GM23338 (cell line): ENCODE data around the gene SUCLG2. TPM values are rescaled to one million over a fixed set of nuclear protein-coding genes. Genes with fewer than 3 reads are reported as not detected.

Source experiments
- ATAC-seq: fragments of 200-7000 bp; cut with Tn5 transposase; 3 replicates; pipeline ENCODE4 v1.9.1; 2020
- DNase-seq: peaks from one replicate; pipeline ENCODE4 v3.0.0-alpha.2; 2015; ENCODE audit warnings: low spot score
- H2AFZ ChIP-seq: fragments of 200-600 bp; sonication (generic); 2 replicates; pipeline ENCODE4 v1.8.0; 2016; ENCODE audit warnings: antibody characterized with exemption, mild to moderate bottlenecking, moderate library complexity
- H3F3A ChIP-seq: fragments of 200-600 bp; sonication (generic); replicated peaks from 2 replicates; pipeline ENCODE4 v1.8.0; 2017; ENCODE audit warnings: antibody characterized with exemption, mixed run types, low read depth
- H3K27ac ChIP-seq: fragments of 200-600 bp; sonication (generic); 2 replicates; pipeline ENCODE4 v1.6.1; 2016; ENCODE audit warnings: low read depth
- H3K27me3 ChIP-seq: fragments of 200-600 bp; sonication (generic); 2 replicates; pipeline ENCODE4 v1.8.0; 2016; ENCODE audit warnings: mild to moderate bottlenecking, mixed run types, moderate library complexity; ENCODE audit not compliant: insufficient read depth
- H3K36me3 ChIP-seq: fragments of 200-600 bp; sonication (generic); 2 replicates; pipeline ENCODE4 v1.8.0; 2016; ENCODE audit warnings: mild to moderate bottlenecking; ENCODE audit not compliant: insufficient read depth
- H3K4me1 ChIP-seq: fragments of 200-600 bp; sonication (generic); 2 replicates; pipeline ENCODE4 v1.8.0; 2016; ENCODE audit warnings: mild to moderate bottlenecking, moderate library complexity; ENCODE audit not compliant: insufficient read depth
- H3K4me2 ChIP-seq: fragments of 200-600 bp; sonication (generic); 2 replicates; pipeline ENCODE4 v1.7.1; 2017; ENCODE audit warnings: mixed run types
- H3K4me3 ChIP-seq: fragments of 200-600 bp; sonication (generic); 2 replicates; pipeline ENCODE4 v1.6.1; 2016; ENCODE audit warnings: mixed run types
- H3K79me2 ChIP-seq: fragments of 200-600 bp; sonication (generic); replicated peaks from 2 replicates; pipeline ENCODE4 v1.8.0; 2017; ENCODE audit warnings: mild to moderate bottlenecking; ENCODE audit not compliant: insufficient read depth
- H3K9me2 ChIP-seq: fragments of 200-600 bp; sonication (generic); 2 replicates; pipeline ENCODE4 v1.8.0; 2017; ENCODE audit not compliant: insufficient read depth
- H4K20me1 ChIP-seq: fragments of 200-600 bp; sonication (generic); replicated peaks from 2 replicates; pipeline ENCODE4 v1.8.0; 2017; ENCODE audit warnings: mild to moderate bottlenecking; ENCODE audit not compliant: insufficient read depth
- H3K27ac Mint-ChIP-seq: 2 replicates; pipeline ENCODE4 v1.8.0; 2020; ENCODE audit warnings: inconsistent platforms, mild to moderate bottlenecking, moderate library complexity, mixed read lengths
- H3K27me3 Mint-ChIP-seq: 3 replicates; pipeline ENCODE4 v1.8.0; 2022; ENCODE audit warnings: low read depth, mild to moderate bottlenecking, moderate library complexity, mixed read lengths, inconsistent platforms; ENCODE audit not compliant: insufficient read depth, poor library complexity
- H3K36me3 Mint-ChIP-seq: 3 replicates; pipeline ENCODE4 v1.8.0; 2021; ENCODE audit warnings: low read depth, mild to moderate bottlenecking, inconsistent platforms, moderate library complexity, mixed read lengths
- H3K4me1 Mint-ChIP-seq: 3 replicates; pipeline ENCODE4 v1.8.0; 2020; ENCODE audit warnings: mild to moderate bottlenecking, inconsistent platforms, mixed read lengths
- H3K4me3 Mint-ChIP-seq: 3 replicates; pipeline ENCODE4 v1.8.0; 2021; ENCODE audit warnings: moderate library complexity, mild to moderate bottlenecking, inconsistent platforms, mixed read lengths
- H3K9me3 Mint-ChIP-seq: 3 replicates; pipeline ENCODE4 v1.8.0; 2020; ENCODE audit warnings: moderate library complexity, mild to moderate bottlenecking, inconsistent platforms, mixed read lengths
- CREB1 ChIP-seq: fragments of 250-450 bp; sonication (Bioruptor Pico); IDR thresholded peaks from 2 replicates; pipeline ENCODE4 v1.5.0; 2020; ENCODE audit warnings: low read depth, mild to moderate bottlenecking, moderate library complexity
- CTCF ChIP-seq, 2 experiments: fragments of 200-600 bp in 1 of 2; sonication (generic) in 1 of 2; conservative IDR thresholded peaks; 2 replicates each; pipeline versions ENCODE4 v1.5.1 to v1.6.1; 2016 to 2017; ENCODE audit warnings: antibody characterized with exemption in 2 of 2, low read depth in 2 of 2, mild to moderate bottlenecking in 2 of 2, moderate library complexity in 1 of 2
- ETS1 ChIP-seq: IDR thresholded peaks from 2 replicates; pipeline ENCODE4 v1.6.1; 2016; ENCODE audit warnings: antibody characterized with exemption
- EZH2 ChIP-seq: fragments of 200-600 bp; sonication (generic); IDR thresholded peaks from one replicate; pipeline ENCODE4 v1.8.0; 2017; ENCODE audit warnings: antibody characterized with exemption, mild to moderate bottlenecking, low read depth; ENCODE audit not compliant: unreplicated experiment
- EZH2phosphoT487 ChIP-seq: fragments of 200-600 bp; sonication (generic); IDR thresholded peaks from one replicate; pipeline ENCODE4 v1.8.1; 2018; ENCODE audit warnings: antibody characterized with exemption; ENCODE audit not compliant: unreplicated experiment
- JUNB ChIP-seq: IDR thresholded peaks from one replicate; pipeline ENCODE4 v1.6.1; 2016; ENCODE audit warnings: antibody characterized with exemption; ENCODE audit not compliant: unreplicated experiment
- NANOG ChIP-seq: IDR thresholded peaks from 2 replicates; pipeline ENCODE4 v1.6.1; 2016; ENCODE audit warnings: antibody characterized with exemption, borderline replicate concordance
- POLR2AphosphoS5 ChIP-seq: IDR thresholded peaks from 2 replicates; pipeline ENCODE4 v1.6.1; 2016; ENCODE audit warnings: antibody characterized with exemption, low read depth
- REST ChIP-seq: IDR thresholded peaks from one replicate; pipeline ENCODE4 v1.6.1; 2018; ENCODE audit warnings: antibody characterized with exemption; ENCODE audit not compliant: unreplicated experiment
- STAT1 ChIP-seq: IDR thresholded peaks from one replicate; pipeline ENCODE4 v1.6.1; 2016; ENCODE audit warnings: antibody characterized with exemption; ENCODE audit not compliant: unreplicated experiment
- ZNF114 ChIP-seq: fragments of 250-450 bp; sonication (Bioruptor Pico); IDR thresholded peaks from 2 replicates; pipeline ENCODE4 v1.5.0; 2020; ENCODE audit warnings: mild to moderate bottlenecking, moderate library complexity
- ZNF331 ChIP-seq: fragments of 250-450 bp; sonication (Bioruptor Pico); IDR thresholded peaks from 2 replicates; pipeline ENCODE4 v1.5.0; 2020; ENCODE audit warnings: low read depth, mild to moderate bottlenecking, moderate library complexity
- ZNF462 ChIP-seq: fragments of 250-450 bp; sonication (Bioruptor Pico); IDR thresholded peaks from 2 replicates; pipeline ENCODE4 v1.5.0; 2020; ENCODE audit warnings: mild to moderate bottlenecking, moderate library complexity
- polyA plus RNA-seq: library from polyadenylated mRNA; unstranded; fragments of >200 nt; fragmentation: Nextera tagmentation; extraction: Ambion mirVana; gene quantifications from 2 replicates; pipeline ENCODE4 v1.2.1, GENCODE V29; 2016
- total RNA-seq: library from RNA; depleted of rRNA; stranded (reverse); fragments of >200 nt; shearing (Covaris generic); gene quantifications from 2 replicates; pipeline ENCODE4 v1.2.3, GENCODE V29; 2014

The SUCLG2 gene
- total and polyA plus RNA-seq, 2 experiments from 2014 or later = 29.3 to 39.0 TPM

- H3K4me1 Mint-ChIP-seq = peaks cover 10% of the 10 kb centered on the region
- no peaks in the 10 kb centered on the region for H3K27me3 ChIP-seq
- peaks cover 1% of the 10 kb centered on the region for H3K27me3 Mint-ChIP-seq
- no peak overlapping the region for H3K27ac ChIP-seq
- H3K9me2 ChIP-seq = peaks cover 6% of the 10 kb centered on the region; the same call in 1 of the 2 replicates
- peaks cover 9% of the 10 kb centered on the region; the same call in 2 of the 3 replicates for H3K36me3 Mint-ChIP-seq
- H3K79me2 ChIP-seq = no peaks in the 10 kb centered on the region
- no peak overlapping the region for H2AFZ ChIP-seq
- no peak for DNase-seq
- no peak for ATAC-seq
- H3K36me3 ChIP-seq = no peaks in the 10 kb centered on the region
- H3K4me3 ChIP-seq = no peak overlapping the region
- H3F3A ChIP-seq = no peaks in the 10 kb centered on the region
- no peaks in the 10 kb centered on the region; the same call in 1 of the 2 replicates for H4K20me1 ChIP-seq
- no peak overlapping the region for H3K4me3 Mint-ChIP-seq
- H3K27ac Mint-ChIP-seq = no peak overlapping the region
- TF ChIP-seq ZNF331 (CRISPR knock-in tag) (no peak), EZH2phosphoT487 (no peak), NANOG (no peak), ZNF114 (CRISPR knock-in tag) (no peak), EZH2 (no peak), POLR2AphosphoS5 (no peak), CTCF (conservative IDR thresholded peaks at IDR 0.05; ENCODE audit: low read depth in 2 of 2) (no peak), REST (no peak), ETS1 (no peak), STAT1 (no peak), CREB1 (no peak), ZNF462 (no peak), JUNB (no peak)
- H3K4me1 ChIP-seq = no peaks in the 10 kb centered on the region
- no peak overlapping the region for H3K4me2 ChIP-seq
- H3K9me3 Mint-ChIP-seq = peaks cover 6% of the 10 kb centered on the region; the same call in 2 of the 3 replicates
These were observed 119.4 kb downstream of the SUCLG2 start for GRCh38 chr3:67535006-67535405.
